HG02981 (cell line): ENCODE data around the gene USP16.

ENCODE experiments used
- ATAC-seq: cut with Tn5 transposase; IDR thresholded peaks from one replicate; pipeline ENCODE4 v1.9.1; 2021; ENCODE audit warnings: mild to moderate bottlenecking, moderate library complexity; ENCODE audit not compliant: unreplicated experiment

The USP16 gene

DNA sequence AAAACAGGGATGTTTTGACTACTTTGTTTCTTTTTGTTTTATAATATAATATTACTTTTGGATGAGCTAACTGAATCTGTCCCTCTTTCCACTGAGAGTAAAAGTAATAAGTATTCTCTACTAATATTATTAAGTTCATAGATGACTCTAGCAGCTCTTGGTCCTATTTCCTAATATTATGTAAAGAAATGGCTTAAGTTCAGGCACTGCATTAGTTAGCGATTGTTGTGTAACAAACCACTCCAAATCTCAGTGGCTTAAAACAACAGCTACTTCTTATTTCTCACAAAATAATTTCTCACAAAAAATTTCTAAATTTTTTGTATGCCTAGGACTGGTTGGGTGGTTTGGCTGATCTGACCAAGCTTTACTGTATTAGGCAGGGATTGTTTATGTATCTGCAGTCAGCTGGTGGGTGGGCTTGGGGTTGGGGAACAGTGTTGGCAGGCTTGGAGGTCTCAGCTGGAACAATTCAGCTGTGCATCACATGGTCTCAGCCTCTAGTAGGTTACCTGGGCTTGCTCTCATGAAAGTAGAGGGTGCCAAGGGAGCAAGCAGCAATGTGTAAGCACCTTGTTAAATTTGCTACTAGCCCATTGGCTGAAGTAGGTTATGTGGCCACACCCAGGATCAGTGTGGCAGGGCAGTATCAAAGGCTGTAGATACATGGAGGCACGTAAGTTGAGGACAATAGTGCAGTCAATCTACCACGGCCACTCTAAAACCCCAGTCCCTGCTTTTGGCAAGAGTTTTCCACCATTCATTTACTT is 57.8 kb downstream of the USP16 start:
- no peak for ATAC-seq

DNA sequence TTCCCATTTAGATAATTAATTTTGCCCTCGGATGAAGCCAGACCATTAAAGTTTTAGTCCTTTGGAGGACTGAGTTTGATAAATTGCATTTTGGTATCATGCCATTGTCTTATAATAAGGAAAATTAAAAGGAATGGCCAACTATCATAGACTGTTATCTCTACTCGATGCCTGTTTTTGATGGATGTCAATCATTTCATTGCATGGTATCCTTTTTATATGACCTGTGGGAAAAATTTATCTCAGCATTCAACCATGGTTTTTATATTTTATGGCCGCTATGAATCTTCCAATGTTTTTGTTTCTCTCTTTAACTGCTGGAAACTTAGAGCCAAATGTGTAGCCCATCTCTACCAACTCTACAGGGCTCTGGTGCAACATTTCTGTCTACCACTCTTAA is 58.8 kb downstream of the USP16 start:
- no peak for ATAC-seq

DNA sequence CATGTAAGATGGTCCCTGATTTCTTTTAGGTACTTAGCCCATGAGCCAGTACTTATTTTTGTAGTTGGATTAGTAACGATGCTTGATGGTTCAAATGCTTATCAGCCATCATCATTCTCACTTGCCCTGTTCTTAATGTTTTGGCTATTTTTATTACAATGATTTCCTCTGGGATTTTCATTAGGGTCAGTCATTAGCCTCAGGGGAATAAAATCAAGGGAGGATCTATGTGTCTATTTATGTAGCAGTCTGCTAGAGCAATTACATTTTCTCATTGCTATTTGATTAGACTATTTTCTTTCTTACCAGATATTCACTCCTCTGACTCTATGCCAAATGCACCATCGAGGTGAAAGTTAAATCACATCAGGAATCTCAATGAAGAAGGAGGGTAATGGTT is 59.9 kb downstream of the USP16 start:
- ATAC-seq: no peak

GRCh38 chr21:29085106-29085752 is 60.8 kb downstream of the USP16 start:
- ATAC-seq: no peak

DNA sequence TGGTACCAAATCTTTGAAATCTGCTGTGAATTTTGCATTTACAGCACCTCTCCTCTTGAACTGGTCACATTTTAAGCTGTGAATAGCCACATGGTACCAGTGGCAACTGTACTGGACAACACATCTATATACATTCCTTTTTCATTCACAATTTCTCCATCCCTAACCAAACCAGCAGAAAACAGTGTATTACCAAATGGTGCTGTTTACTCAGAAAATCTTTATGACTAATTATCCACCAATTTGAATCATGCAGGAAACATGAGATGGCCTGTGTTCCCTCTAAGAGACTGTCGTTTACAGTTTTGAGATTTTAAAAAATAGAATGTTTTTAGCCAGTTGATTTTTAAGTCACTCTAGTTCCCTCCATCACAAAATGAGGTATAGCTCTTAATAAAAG is 66.6 kb downstream of the USP16 start:
- ATAC-seq: no peak

DNA sequence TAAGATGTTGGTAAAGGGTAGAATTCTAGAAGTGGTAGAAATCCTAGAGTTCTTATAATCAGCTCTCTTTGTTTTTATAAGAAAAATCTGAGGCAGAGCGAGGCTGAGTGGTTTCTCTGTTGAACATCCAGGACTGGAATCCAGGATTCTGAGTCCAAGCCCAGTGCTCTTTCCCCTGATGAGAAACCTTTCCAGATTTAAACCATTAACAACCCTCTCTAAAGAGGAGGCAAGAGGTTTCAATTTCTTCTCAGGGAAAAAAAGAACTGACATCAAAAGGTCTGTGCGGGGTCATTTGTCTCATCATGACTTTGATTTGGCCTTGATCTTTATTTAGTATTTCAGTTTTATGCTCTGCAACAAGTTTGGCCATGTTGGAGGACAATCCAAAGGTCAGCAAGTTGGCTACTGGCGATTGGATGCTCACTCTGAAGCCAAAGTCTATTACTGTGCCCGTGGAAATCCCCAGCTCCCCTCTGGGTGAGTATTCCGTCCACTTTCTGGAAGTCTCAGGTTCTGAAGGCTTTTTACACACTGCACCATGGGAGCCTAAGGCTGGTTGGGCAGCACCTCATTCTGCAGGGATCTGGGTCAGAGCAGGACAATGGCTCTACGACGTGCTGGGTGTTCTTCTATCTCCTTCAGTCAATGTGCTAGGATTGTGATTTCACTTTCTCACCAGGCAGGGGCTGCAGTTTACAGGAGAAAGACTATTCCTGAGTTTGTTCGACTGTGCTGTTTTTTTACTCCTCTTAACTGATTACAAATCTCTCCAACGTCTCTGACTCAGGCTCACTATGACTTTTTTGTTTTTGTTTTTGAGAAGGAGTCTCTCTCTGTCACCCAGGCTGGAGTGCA is 67.9 kb downstream of the USP16 start:
- no peak for ATAC-seq

- no peak for ATAC-seq
Observed at GRCh38 chr21:29096218-29097015, 71.9 kb downstream of the USP16 start.

GRCh38 chr21:29098156-29098555 is 73.7 kb downstream of the USP16 start:
- no peak for ATAC-seq

DNA sequence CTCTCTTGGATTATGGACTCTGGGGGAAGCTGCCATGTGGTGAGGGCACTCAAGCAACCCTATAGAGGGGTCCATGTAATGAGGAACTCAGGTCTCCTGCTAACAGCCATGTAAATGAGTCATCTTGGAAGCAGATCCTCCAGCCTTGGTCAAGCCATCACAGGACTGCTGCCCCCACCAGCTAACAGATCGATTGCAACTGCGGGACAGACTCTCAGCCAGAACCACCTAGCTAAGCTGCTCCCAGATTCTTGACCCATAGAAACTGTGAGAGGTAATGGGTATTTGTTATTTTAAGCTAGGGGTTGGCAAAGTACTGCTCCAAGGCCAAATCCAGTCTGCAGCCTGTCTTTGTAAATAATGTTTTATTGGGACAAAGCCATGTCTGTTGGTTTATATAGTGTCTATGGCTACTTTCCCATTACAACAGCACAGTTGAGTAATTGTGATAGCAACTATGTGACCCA is 78.4 kb downstream of the USP16 start:
- ATAC-seq: no peak
